ENCODE results near the gene OOEP.
"Not testable (repeated sequence)": the region's sequence is repeated elsewhere in the genome, so short reads cannot be mapped to it uniquely, and the experiment has no call there.

OOEP gene

DNA sequence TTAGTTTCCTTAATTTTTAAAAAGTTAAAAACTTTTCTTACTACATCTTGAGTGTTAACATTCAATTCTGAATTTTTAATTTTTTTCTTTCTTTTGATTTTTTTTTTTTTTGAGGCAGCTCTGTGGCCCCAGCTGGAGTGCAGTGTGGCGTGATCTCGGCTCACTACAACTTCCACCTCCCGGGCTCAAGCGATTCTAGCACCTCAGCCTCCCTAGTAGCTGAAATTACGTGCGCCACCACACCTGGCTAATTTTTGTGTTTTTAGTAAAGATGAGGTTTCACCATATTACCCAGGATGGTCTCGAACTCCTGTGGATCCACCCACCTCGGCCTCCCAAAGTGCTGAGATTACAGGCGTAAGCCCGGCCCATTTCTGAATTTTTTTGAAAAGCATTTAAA, 26.2 kb upstream of the OOEP start:
- H3K4me1 ChIP-seq (ENCODE audit: insufficient read depth, poor library complexity, severe bottlenecking): no peaks in the 10 kb centered on the region
- no peaks in the 10 kb centered on the region for H3K36me3 ChIP-seq (ENCODE audit: low read depth)
- no peaks in the 10 kb centered on the region for H3K27me3 ChIP-seq (ENCODE audit: insufficient read depth, poor library complexity, severe bottlenecking)
- DNase-seq (ENCODE audit: low spot score): no peak
- H3K4me3 ChIP-seq (ENCODE audit: severe bottlenecking): no peak overlapping the region
- no peak overlapping the region for H3K27ac ChIP-seq (ENCODE audit: poor library complexity, severe bottlenecking)
- TF ChIP-seq, protein P1, sequence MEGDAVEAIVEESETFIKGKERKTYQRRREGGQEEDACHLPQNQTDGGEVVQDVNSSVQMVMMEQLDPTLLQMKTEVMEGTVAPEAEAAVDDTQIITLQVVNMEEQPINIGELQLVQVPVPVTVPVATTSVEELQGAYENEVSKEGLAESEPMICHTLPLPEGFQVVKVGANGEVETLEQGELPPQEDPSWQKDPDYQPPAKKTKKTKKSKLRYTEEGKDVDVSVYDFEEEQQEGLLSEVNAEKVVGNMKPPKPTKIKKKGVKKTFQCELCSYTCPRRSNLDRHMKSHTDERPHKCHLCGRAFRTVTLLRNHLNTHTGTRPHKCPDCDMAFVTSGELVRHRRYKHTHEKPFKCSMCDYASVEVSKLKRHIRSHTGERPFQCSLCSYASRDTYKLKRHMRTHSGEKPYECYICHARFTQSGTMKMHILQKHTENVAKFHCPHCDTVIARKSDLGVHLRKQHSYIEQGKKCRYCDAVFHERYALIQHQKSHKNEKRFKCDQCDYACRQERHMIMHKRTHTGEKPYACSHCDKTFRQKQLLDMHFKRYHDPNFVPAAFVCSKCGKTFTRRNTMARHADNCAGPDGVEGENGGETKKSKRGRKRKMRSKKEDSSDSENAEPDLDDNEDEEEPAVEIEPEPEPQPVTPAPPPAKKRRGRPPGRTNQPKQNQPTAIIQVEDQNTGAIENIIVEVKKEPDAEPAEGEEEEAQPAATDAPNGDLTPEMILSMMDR (IDR thresholded peaks at IDR 0.05; ENCODE audit: poor library complexity, severe bottlenecking): no peak
- no peaks in the 10 kb centered on the region for H3K9me3 ChIP-seq (ENCODE audit: severe bottlenecking)
- no peak for ATAC-seq (ENCODE audit: low read depth)

DNA sequence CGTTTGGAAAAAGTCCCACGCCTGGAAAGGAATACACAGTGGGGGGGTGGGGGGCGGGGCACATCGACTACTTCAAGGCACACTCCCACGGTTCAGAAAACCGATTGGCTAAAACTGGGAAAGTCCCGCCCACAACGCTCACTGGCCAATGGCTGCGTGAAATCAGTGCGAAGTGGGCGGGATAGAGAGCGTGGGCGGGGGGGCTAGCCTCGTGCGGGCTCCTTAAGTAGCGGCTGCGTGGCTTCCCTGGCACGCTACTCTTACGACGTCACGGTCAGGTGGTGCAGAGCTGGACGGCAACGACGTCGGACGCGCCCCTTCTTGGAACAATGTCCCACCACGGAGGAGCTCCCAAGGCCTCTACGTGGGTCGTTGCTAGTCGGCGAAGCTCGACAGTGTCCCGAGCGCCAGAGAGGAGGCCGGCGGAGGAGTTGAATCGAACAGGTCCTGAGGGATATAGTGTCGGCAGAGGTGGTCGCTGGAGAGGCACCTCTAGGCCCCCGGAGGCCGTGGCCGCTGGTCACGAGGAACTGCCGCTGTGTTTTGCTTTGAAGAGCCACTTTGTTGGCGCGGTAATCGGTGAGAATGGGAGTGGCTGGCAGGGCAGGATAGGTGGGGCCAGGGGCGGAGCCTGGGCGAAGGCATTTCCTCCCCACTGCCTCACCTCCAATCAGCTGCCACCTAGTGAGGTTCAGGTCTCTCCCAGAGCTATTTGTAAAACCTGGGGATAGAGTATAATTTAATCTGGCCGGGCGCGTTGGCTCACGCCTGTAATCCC, 25.1 kb upstream of the OOEP start, which contains the start of gene DDX43:
Gene DDX43, plus strand, starts transcription at position 252 of the 778 bp plus-strand sequence. Its CDS starts 78 bp downstream, at position 330.
- ATAC-seq (ENCODE audit: low read depth): peak; percentile 78
- peak within 1 kb of the TSS; percentile 26 for H3K27ac ChIP-seq (ENCODE audit: poor library complexity, severe bottlenecking)
- TF ChIP-seq, protein P1 (IDR thresholded peaks at IDR 0.05; ENCODE audit: poor library complexity, severe bottlenecking): no peak
- peaks cover under 1% of the 10 kb centered on the region for H3K4me1 ChIP-seq (ENCODE audit: insufficient read depth, poor library complexity, severe bottlenecking)
- H3K9me3 ChIP-seq (ENCODE audit: severe bottlenecking): no peaks in the 10 kb centered on the region
- no peaks in the 10 kb centered on the region for H3K27me3 ChIP-seq (ENCODE audit: insufficient read depth, poor library complexity, severe bottlenecking)
- H3K36me3 ChIP-seq (ENCODE audit: low read depth): no peaks in the 10 kb centered on the region
- DNase-seq (ENCODE audit: low spot score): peak; percentile 77
- peak within 1 kb of the TSS; percentile 34 for H3K4me3 ChIP-seq (ENCODE audit: severe bottlenecking)

DNA sequence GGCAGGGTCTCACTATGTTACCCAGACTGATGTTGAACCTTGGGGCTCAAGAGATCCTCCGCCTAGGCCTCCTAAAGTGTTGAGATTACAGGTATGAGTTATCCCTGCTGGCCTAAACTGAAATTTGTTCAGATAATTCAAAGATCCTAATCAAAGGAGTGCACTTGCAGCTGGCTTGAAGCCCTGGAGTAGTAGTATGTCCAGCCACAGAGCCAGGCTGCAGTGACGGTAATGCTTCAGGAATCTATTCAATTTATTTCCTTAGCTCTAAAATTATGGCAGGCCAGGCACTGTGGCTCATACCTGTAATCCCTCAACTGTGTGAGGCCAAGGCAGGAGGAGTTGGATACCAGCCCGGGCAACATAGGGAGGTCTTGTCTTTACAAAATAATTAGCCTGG, 23.6 kb upstream of the OOEP start:
- Histone ChIP-seq H3K36me3 (ENCODE audit: low read depth) (no peaks in the 10 kb centered on the region), H3K4me1 (ENCODE audit: insufficient read depth, poor library complexity, severe bottlenecking) (peaks cover 6% of the 10 kb centered on the region), H3K27me3 (ENCODE audit: insufficient read depth, poor library complexity, severe bottlenecking) (no peaks in the 10 kb centered on the region), H3K9me3 (ENCODE audit: severe bottlenecking) (no peaks in the 10 kb centered on the region), H3K27ac (ENCODE audit: poor library complexity, severe bottlenecking) (no peak overlapping the region), H3K4me3 (ENCODE audit: severe bottlenecking) (no peak overlapping the region)
- no peak for ATAC-seq (ENCODE audit: low read depth)
- no peak for DNase-seq (ENCODE audit: low spot score)
- TF ChIP-seq, protein P1 (IDR thresholded peaks at IDR 0.05; ENCODE audit: poor library complexity, severe bottlenecking): no peak

DNA sequence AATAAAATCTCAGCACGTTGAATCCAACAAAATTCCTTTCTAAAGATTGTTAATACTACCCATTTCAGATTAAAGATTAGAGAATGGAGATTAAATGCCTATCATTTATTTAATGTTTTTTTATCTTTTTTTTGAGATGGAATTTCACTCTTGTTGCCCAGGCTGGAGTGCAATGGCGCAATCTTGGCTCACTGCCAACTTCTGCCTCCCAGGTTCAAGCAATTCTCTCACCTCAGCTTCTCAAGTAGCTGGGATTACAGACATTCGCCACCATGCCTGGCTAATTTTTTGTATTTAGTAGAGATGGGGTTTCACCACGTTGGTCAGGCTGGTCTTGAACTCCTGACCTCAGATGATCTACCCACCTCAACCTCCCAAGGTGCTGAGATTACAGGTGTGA, 22.5 kb upstream of the OOEP start:
- H3K36me3 ChIP-seq (ENCODE audit: low read depth); H3K27me3 ChIP-seq (ENCODE audit: insufficient read depth, poor library complexity, severe bottlenecking); H3K4me3 ChIP-seq (ENCODE audit: severe bottlenecking); H3K27ac ChIP-seq (ENCODE audit: poor library complexity, severe bottlenecking); DNase-seq (ENCODE audit: low spot score); ATAC-seq (ENCODE audit: low read depth); H3K9me3 ChIP-seq (ENCODE audit: severe bottlenecking); H3K4me1 ChIP-seq (ENCODE audit: insufficient read depth, poor library complexity, severe bottlenecking): not testable (repeated sequence)

DNA sequence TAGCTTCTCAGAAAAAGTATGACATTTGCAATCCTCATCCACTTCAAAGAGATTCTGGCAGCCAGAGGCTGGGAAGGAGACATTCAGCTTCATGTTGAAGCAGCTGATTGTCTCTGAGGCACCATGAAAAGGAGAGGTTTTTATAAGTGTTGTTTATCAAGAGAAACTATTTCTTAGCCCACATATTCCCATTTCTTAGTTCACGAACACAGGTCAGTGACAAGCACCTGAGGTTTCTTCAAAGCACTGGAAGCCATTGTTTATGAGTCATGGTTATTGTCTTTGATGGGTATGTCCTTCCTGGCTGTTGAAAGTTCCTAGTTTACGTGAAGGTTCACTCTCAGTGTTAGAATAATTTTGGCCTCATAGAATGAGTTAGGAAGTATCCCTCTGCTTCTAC, 22.0 kb upstream of the OOEP start:
- Histone ChIP-seq H3K27ac (ENCODE audit: poor library complexity, severe bottlenecking) (no peak overlapping the region), H3K27me3 (ENCODE audit: insufficient read depth, poor library complexity, severe bottlenecking) (no peaks in the 10 kb centered on the region), H3K9me3 (ENCODE audit: severe bottlenecking) (no peaks in the 10 kb centered on the region), H3K4me1 (ENCODE audit: insufficient read depth, poor library complexity, severe bottlenecking) (peaks cover 6% of the 10 kb centered on the region), H3K4me3 (ENCODE audit: severe bottlenecking) (no peak overlapping the region), H3K36me3 (ENCODE audit: low read depth) (no peaks in the 10 kb centered on the region)
- TF ChIP-seq, protein P1 (IDR thresholded peaks at IDR 0.05; ENCODE audit: poor library complexity, severe bottlenecking): no peak
- ATAC-seq (ENCODE audit: low read depth) (no peak), DNase-seq (ENCODE audit: low spot score) (no peak)

All from RWPE2 (cell line).